SK-N-SH (cell line): ENCODE measurements around the gene AGBL5. TPM values are rescaled to one million over a fixed set of nuclear protein-coding genes. Genes with fewer than 3 reads are reported as not detected.

Experiments
- CTCF ChIA-PET: fragments of 300-600, 350-600 bp; formaldehyde crosslinking; extraction: SDS; loops from one replicate; lab custom pipeline; 2021; lab: Yijun Ruan, JAX
- POLR2A ChIA-PET: fragments of 350-600 bp; sonication (Branson Sonifier 250); formaldehyde crosslinking; extraction: SDS; loops from one replicate; lab custom pipeline; 2020; ENCODE audit warnings: antibody characterized with exemption, inconsistent platforms; lab: Yijun Ruan, JAX
- DNase-seq: peaks from one replicate; pipeline ENCODE4 v3.0.0; 2012
- H2AFZ ChIP-seq: fragments of 200-600 bp; sonication (generic); 2 replicates; pipeline ENCODE4 v1.8.1; 2016; ENCODE audit warnings: antibody characterized with exemption, mild to moderate bottlenecking, low read depth
- H3F3A ChIP-seq: fragments of 200-600 bp; sonication (generic); replicated peaks from 2 replicates; pipeline ENCODE3; 2016; ENCODE audit warnings: antibody characterized with exemption, mild to moderate bottlenecking; ENCODE audit not compliant: insufficient read depth
- H3K27ac ChIP-seq, 2 experiments: fragments of 200-500 bp in 1 of 2; fragments of 200-600 bp in 1 of 2; sonication (Bioruptor generic) in 1 of 2; sonication (generic), shearing (Covaris generic) in 1 of 2; 2 replicates each; pipeline versions ENCODE4 v1.5.1 to v1.6.1; 2014 to 2016; ENCODE audit warnings: low read depth in 2 of 2, inconsistent platforms in 1 of 2, low read length in 1 of 2, mild to moderate bottlenecking in 1 of 2, mixed read lengths in 1 of 2
- H3K27me3 ChIP-seq: fragments of 200-600 bp; sonication (generic), shearing (Covaris generic); 2 replicates; pipeline ENCODE4 v1.6.1; 2016; ENCODE audit warnings: mixed run types; ENCODE audit not compliant: insufficient read depth
- H3K36me3 ChIP-seq, 2 experiments: fragments of 200-500 bp in 1 of 2; fragments of 200-600 bp in 1 of 2; sonication (Bioruptor generic) in 1 of 2; sonication (generic) in 1 of 2; replicated peaks in 1 of 2; 2 replicates each; pipeline versions ENCODE3 to v1.5.1; 2014 to 2016; ENCODE audit warnings: low read length in 1 of 2, mild to moderate bottlenecking in 1 of 2; ENCODE audit not compliant: insufficient read depth in 2 of 2, control insufficient read depth in 1 of 2
- H3K4me1 ChIP-seq, 2 experiments: fragments of 200-500 bp in 1 of 2; fragments of 200-600 bp in 1 of 2; sonication (Bioruptor generic) in 1 of 2; sonication (generic), shearing (Covaris generic) in 1 of 2; 2 replicates each; pipeline versions ENCODE4 v1.5.1 to v1.6.1; 2014 to 2016; ENCODE audit warnings: low read depth in 1 of 2, low read length in 1 of 2, mixed run types in 1 of 2; ENCODE audit not compliant: insufficient read depth in 2 of 2, control insufficient read depth in 1 of 2
- H3K4me2 ChIP-seq: fragments of 200-600 bp; sonication (generic), shearing (Covaris generic); 2 replicates; pipeline ENCODE4 v1.6.1; 2017; ENCODE audit warnings: mixed run types
- H3K4me3 ChIP-seq, 2 experiments: fragments of 200-500 bp in 1 of 2; fragments of 200-600 bp in 1 of 2; sonication (Bioruptor generic) in 1 of 2; sonication (generic), shearing (Covaris generic) in 1 of 2; 2 replicates each; pipeline versions ENCODE4 v1.5.1 to v1.8.1; 2014 to 2016; ENCODE audit warnings: low read depth in 2 of 2, inconsistent platforms in 1 of 2, low read length in 1 of 2, mild to moderate bottlenecking in 1 of 2, mixed read lengths in 1 of 2, moderate library complexity in 1 of 2
- H3K79me2 ChIP-seq: fragments of 200-600 bp; sonication (generic); 2 replicates; pipeline ENCODE4 v1.8.1; 2017; ENCODE audit warnings: mild to moderate bottlenecking; ENCODE audit not compliant: insufficient read depth
- H3K9ac ChIP-seq: fragments of 200-600 bp; sonication (generic); 2 replicates; pipeline ENCODE4 v1.6.1; 2017; ENCODE audit warnings: mixed run types
- H3K9me2 ChIP-seq: fragments of 200-600 bp; sonication (generic); 2 replicates; pipeline ENCODE4 v1.6.1; 2017; ENCODE audit warnings: mixed run types
- H3K9me3 ChIP-seq: fragments of 200-600 bp; sonication (generic); 2 replicates; pipeline ENCODE4 v1.6.1; 2017; ENCODE audit warnings: mixed run types, mild to moderate bottlenecking, moderate library complexity
- H4K20me1 ChIP-seq: fragments of 200-600 bp; sonication (generic); 2 replicates; pipeline ENCODE4 v1.6.1; 2017; ENCODE audit warnings: mild to moderate bottlenecking, mixed run types; ENCODE audit not compliant: insufficient read depth
- CHD2 ChIP-seq: fragments of 150-350 bp; IDR thresholded peaks from 2 replicates; pipeline ENCODE4 v1.6.1; 2018; ENCODE audit warnings: low read length; ENCODE audit not compliant: partially characterized antibody
- CTCF ChIP-seq: fragments of 200-600 bp; sonication (generic); IDR thresholded peaks from 2 replicates; pipeline ENCODE4 v1.6.1; 2017; ENCODE audit warnings: antibody characterized with exemption, mild to moderate bottlenecking, moderate library complexity
- ELF1 ChIP-seq: IDR thresholded peaks from 2 replicates; pipeline ENCODE4 v1.4.0; 2012
- EZH2phosphoT487 ChIP-seq: fragments of 200-600 bp; sonication (generic); IDR thresholded peaks from 2 replicates; pipeline ENCODE4 v1.6.1; 2017; ENCODE audit warnings: low read depth, mixed run types, mild to moderate bottlenecking, antibody characterized with exemption, moderate library complexity, borderline replicate concordance
- FOSL2 ChIP-seq: IDR thresholded peaks from 2 replicates; pipeline ENCODE4 v1.4.0; 2012; ENCODE audit warnings: low read depth, mild to moderate bottlenecking, moderate library complexity, borderline replicate concordance
- FOXJ3 ChIP-seq: sonication (generic); formaldehyde crosslinking; IDR thresholded peaks from 2 replicates; pipeline ENCODE4 v1.5.1; 2020; ENCODE audit warnings: mild to moderate bottlenecking, missing genetic modification reagents
- GABPA ChIP-seq: IDR thresholded peaks from 2 replicates; pipeline ENCODE4 v1.4.0; 2012; ENCODE audit warnings: low read depth, mild to moderate bottlenecking
- GATA2 ChIP-seq: sonication (generic); formaldehyde crosslinking; IDR thresholded peaks from 2 replicates; pipeline ENCODE4 v1.5.0; 2020; ENCODE audit warnings: mild to moderate bottlenecking, missing genetic modification reagents
- JUND ChIP-seq: IDR thresholded peaks from 2 replicates; pipeline ENCODE4 v1.4.0; 2012
- MAX ChIP-seq: IDR thresholded peaks from 2 replicates; pipeline ENCODE4 v1.4.0; 2012; ENCODE audit warnings: low read depth
- MXI1 ChIP-seq: IDR thresholded peaks from 2 replicates; pipeline ENCODE4 v1.6.1; 2012; ENCODE audit warnings: mild to moderate bottlenecking, low read depth, low read length, improper control_type of control experiment
- NFIC ChIP-seq: IDR thresholded peaks from 2 replicates; pipeline ENCODE4 v1.4.0; 2012; ENCODE audit warnings: borderline replicate concordance
- RXRA ChIP-seq: IDR thresholded peaks from 2 replicates; pipeline ENCODE4 v1.4.0; 2012; ENCODE audit warnings: low read depth, mild to moderate bottlenecking, borderline replicate concordance
- SIN3A ChIP-seq: IDR thresholded peaks from 2 replicates; pipeline ENCODE4 v1.6.1; 2012; ENCODE audit warnings: low read depth, mild to moderate bottlenecking, low read length, moderate library complexity, borderline replicate concordance
- USF1 ChIP-seq: IDR thresholded peaks from 2 replicates; pipeline ENCODE4 v1.4.0; 2012; ENCODE audit warnings: low read depth, borderline replicate concordance
- USF2 ChIP-seq: fragments of 150-350 bp; IDR thresholded peaks from 2 replicates; pipeline ENCODE4 v1.6.1; 2017; ENCODE audit warnings: antibody characterized with exemption, low read length, low read depth, borderline replicate concordance
- YY1 ChIP-seq: IDR thresholded peaks from 2 replicates; pipeline ENCODE4 v1.4.0; 2012; ENCODE audit warnings: low read depth, mild to moderate bottlenecking
- ZBTB33 ChIP-seq: IDR thresholded peaks from 2 replicates; pipeline ENCODE4 v1.4.0; 2012; ENCODE audit warnings: low read depth, borderline replicate concordance
- WGBS: methylation state at CpG from one replicate; pipeline ENCODE4 v1.1.6; 2017; ENCODE audit warnings: low lambda C conversion rate; 5-methylcytosine and 5-hydroxymethylcytosine counted together
- polyA plus RNA-seq, 3 experiments: library from polyadenylated mRNA; depleted of rRNA; stranded (reverse); fragments of >200 nt; gene quantifications; 2 replicates each; pipeline ENCODE4 v1.2.3, GENCODE V29; 2012

AGBL5 gene
- polyA plus RNA-seq, 1 of the 3 experiments (the other 2 are of a cell fraction), result 45.5 TPM

- peaks cover 0 to 15% of the 10 kb centered on the region in 2 experiments for H3K36me3 ChIP-seq
- no peaks in the 10 kb centered on the region for H3K27me3 ChIP-seq
- no peaks in the 10 kb centered on the region for H3K79me2 ChIP-seq
- no peak for TF ChIP-seq SIN3A
- no peak for TF ChIP-seq GABPA
- no peak for TF ChIP-seq ELF1
- no peak for TF ChIP-seq FOSL2
- no peak for TF ChIP-seq EZH2phosphoT487
- no peak for TF ChIP-seq USF2
- TF ChIP-seq MAX, result peak; percentile 15; the same call in 1 of the 2 replicates
- no peak for TF ChIP-seq RXRA
- TF ChIP-seq MXI1, result peak; percentile 19; the same call in 1 of the 2 replicates
- TF ChIP-seq YY1, result no peak; the same call in 1 of the 2 replicates
- peak; percentile 11; the same call in 1 of the 2 replicates for TF ChIP-seq FOXJ3 (CRISPR knock-in tag)
- H3K9me2 ChIP-seq, result no peaks in the 10 kb centered on the region
- peak overlapping the region; percentile 60 for H3K9ac ChIP-seq
- peak overlapping the region; percentile 70 for H2AFZ ChIP-seq
- H3F3A ChIP-seq, result peaks cover 32% of the 10 kb centered on the region
- POLR2A ChIA-PET, result interaction anchor here (0.6 to 4.8 kb wide), 17 partner anchors 10 to 200 kb away, joined by 3 to 80 read pairs (median 7); partner anchors contain the start of genes ATRAID, EMILIN1, KHK and OST4
- peak overlapping the region; percentile 86 to 89 for H3K4me3 ChIP-seq
- WGBS, result 41% methylated on average over 21 of the region's 52 CpGs
- peaks cover 10 to 15% of the 10 kb centered on the region in 2 experiments; a peak in 2 of 4 replicates for H3K4me1 ChIP-seq
- H4K20me1 ChIP-seq, result no peaks in the 10 kb centered on the region
- CTCF ChIA-PET, result interaction anchor here (0.6 to 13.5 kb wide), 22 partner anchors 8 to 1886 kb away, joined by 3 to 216 read pairs (median 6); partner anchors contain the start of genes EMILIN1, KHK and OST4
- peak overlapping the region; percentile 98 for H3K4me2 ChIP-seq
- peak overlapping the region; percentile 81 to 98 for H3K27ac ChIP-seq
- H3K9me3 ChIP-seq, result no peaks in the 10 kb centered on the region
- DNase-seq, result peak; percentile 88
Observed at GRCh38 chr2:27049422-27050280, 1.8 kb upstream of the AGBL5 start.

- Histone ChIP-seq H3K9me2 (no peaks in the 10 kb centered on the region), H3K79me2 (no peaks in the 10 kb centered on the region), H3F3A (peaks cover 32% of the 10 kb centered on the region), H3K9ac (peak overlapping the region; percentile 76), H2AFZ (peak overlapping the region; percentile 70), H4K20me1 (no peaks in the 10 kb centered on the region), H3K4me1 (peaks cover 10 to 15% of the 10 kb centered on the region in 2 experiments; a peak in 2 of 4 replicates), H3K36me3 (peaks cover 5 to 23% of the 10 kb centered on the region in 2 experiments), H3K4me2 (peak overlapping the region; percentile 98), H3K27me3 (no peaks in the 10 kb centered on the region), H3K27ac (peak overlapping the region; percentile 81 to 98), H3K4me3 (peak overlapping the region; percentile 86 to 89), H3K9me3 (no peaks in the 10 kb centered on the region)
- DNase-seq, result peak; percentile 93
- CTCF ChIA-PET, result interaction anchor here (0.6 to 13.5 kb wide), 23 partner anchors 9 to 1887 kb away, joined by 3 to 216 read pairs (median 6); partner anchors contain the start of genes ABHD1, EMILIN1, KHK and OST4
- WGBS, result 3% methylated on average over 39 of the region's 48 CpGs
- POLR2A ChIA-PET, result interaction anchor here (0.7 to 4.8 kb wide), 17 partner anchors 10 to 201 kb away, joined by 3 to 80 read pairs (median 8); partner anchors contain the start of genes ATRAID, EMILIN1, KHK and OST4
- no peak for TF ChIP-seq ZBTB33
- TF ChIP-seq JUND, result no peak
- TF ChIP-seq CTCF, result peak; percentile 47
- TF ChIP-seq GATA2 (CRISPR knock-in tag), result peak; percentile 94
- TF ChIP-seq NFIC, result 0 out of 2 replicates have a peak, but pooled peaks have one; percentile 14
- no peak; the same call in 1 of the 2 replicates for TF ChIP-seq USF1
- peak; percentile 83 for TF ChIP-seq CHD2
Observed at GRCh38 chr2:27050281-27050995, 1.0 kb upstream of the AGBL5 start.
